Small intestine (tissue), 16 donors: ENCODE results near the gene SLC29A4. TPM values are rescaled to one million over a fixed set of nuclear protein-coding genes. Genes with fewer than 3 reads are reported as not detected.
"Not testable (repeated sequence)": the region's sequence is repeated elsewhere in the genome, so short reads cannot be mapped to it uniquely, and the experiment has no call there.

Source experiments
- DNase-seq, 2 donors: peaks; one replicate each; pipeline versions ENCODE4 v3.0.0 to v3.0.0-alpha.2; 2013
- FAIRE-seq: peaks from 2 replicates; lab custom pipeline; 2012; peaks lifted over from hg19 to GRCh38; lab: Jason Lieb, UNC
- H3K27ac ChIP-seq, 3 donors: one replicate each; pipeline ENCODE4 v1.5.1; 2013; ENCODE audit warnings: low read length in 2 of 3, mild to moderate bottlenecking in 2 of 3, control low read depth in 1 of 3, inconsistent platforms in 1 of 3, low read depth in 1 of 3, moderate library complexity in 1 of 3
- H3K27me3 ChIP-seq, 3 donors: one replicate each; pipeline ENCODE4 v1.6.1; 2013; ENCODE audit warnings: low read length in 3 of 3, inconsistent platforms in 1 of 3; ENCODE audit not compliant: control insufficient read depth in 3 of 3, insufficient read depth in 3 of 3
- H3K36me3 ChIP-seq, 3 donors: one replicate each; pipeline ENCODE4 v1.6.1; 2013; ENCODE audit warnings: low read length in 3 of 3, inconsistent platforms in 1 of 3, low read depth in 1 of 3, mild to moderate bottlenecking in 1 of 3, moderate library complexity in 1 of 3; ENCODE audit not compliant: control insufficient read depth in 3 of 3, insufficient read depth in 2 of 3
- H3K4me1 ChIP-seq, 3 donors: one replicate each; pipeline ENCODE4 v1.6.1; 2013; ENCODE audit warnings: low read length in 2 of 3, inconsistent platforms in 1 of 3, low read depth in 1 of 3, mild to moderate bottlenecking in 1 of 3, moderate library complexity in 1 of 3; ENCODE audit not compliant: control insufficient read depth in 3 of 3, insufficient read depth in 2 of 3
- H3K4me3 ChIP-seq, 3 donors: one replicate each; pipeline ENCODE4 v1.5.1; 2013; ENCODE audit warnings: low read length in 3 of 3, control low read depth in 1 of 3, inconsistent platforms in 1 of 3, low read depth in 1 of 3, mild to moderate bottlenecking in 1 of 3, moderate library complexity in 1 of 3
- H3K9me3 ChIP-seq, 2 donors: one replicate each; pipeline ENCODE4 v1.6.1; 2013; ENCODE audit warnings: low read depth in 1 of 2, low read length in 1 of 2; ENCODE audit not compliant: control insufficient read depth in 2 of 2, insufficient read depth in 1 of 2
- WGBS, 3 donors: extraction: QIAGEN DNeasy Blood & Tissue Kit; methylation state at CpG; one replicate each; pipeline ENCODE4 v1.1.7; 2013; 5-methylcytosine and 5-hydroxymethylcytosine counted together
- long read RNA-seq, 10 donors: transcript quantifications; one replicate each; lab custom pipeline, GENCODE V29; 2026
- polyA plus RNA-seq, 4 donors: library from polyadenylated mRNA; stranded (reverse) in 3 of 4; unstranded in 1 of 4; fragments of 200-250 nt in 3 of 4; fragments of 120-200 nt in 1 of 4; gene quantifications; one replicate each; pipeline versions ENCODE4 v1.2.1 to v1.2.3, GENCODE V29; 2013
- donor health status: healthy with polysubstance abuse.
- donor health status: control.
- donor health status: control.
- donor health status: Bipolar disorder and iron deficiency.
- donor health status: healthy.

SLC29A4 gene
- polyA plus RNA-seq = 10 to 100 TPM in 1 of 4 donors, 1 to 10 TPM in 3; 1.1 to 29.3 (median 3.2) TPM
- long read RNA-seq, donor 1, full-length matches to known transcripts = 6 of 15 reads
- long read RNA-seq, donor 1, partial matches to known transcripts = 9 of 15 reads
- long read RNA-seq, donor 1, other reads (novel, unspliced or antisense) = 0 of 15 reads
- long read RNA-seq, donor 2 = 0 reads
- long read RNA-seq, donor 3, partial matches to known transcripts = 5 of 5 reads
- long read RNA-seq, donor 3, other reads (novel, unspliced or antisense) = 0 of 5 reads
- long read RNA-seq, donor 4 = 0 reads
- long read RNA-seq, donor 5, full-length matches to known transcripts = 1 of 1 reads
- long read RNA-seq, donor 5, partial matches to known transcripts = 0 of 1 reads
- long read RNA-seq, donor 5, other reads (novel, unspliced or antisense) = 0 of 1 reads
- long read RNA-seq, donor 6 = 0 reads
- long read RNA-seq, donor 7 = 0 reads
- long read RNA-seq, donor 8, full-length matches to known transcripts = 1 of 1 reads
- long read RNA-seq, donor 8, partial matches to known transcripts = 0 of 1 reads
- long read RNA-seq, donor 8, other reads (novel, unspliced or antisense) = 0 of 1 reads
- long read RNA-seq, donor 9 = 0 reads
- long read RNA-seq, donor 10, full-length matches to known transcripts = 4 of 12 reads
- long read RNA-seq, donor 10, partial matches to known transcripts = 8 of 12 reads
- long read RNA-seq, donor 10, other reads (novel, unspliced or antisense) = 0 of 12 reads

- Histone ChIP-seq H3K4me3 (peak within 1 kb of the TSS in 2 of 3 donors; percentile 33 to 47), H3K4me1 (peaks cover 0 to 16% (median 0%) of the 10 kb centered on the region in 3 donors), H3K36me3 (peaks cover 0 to 2% (median 0%) of the 10 kb centered on the region in 3 donors), H3K27me3 (no peaks in the 10 kb centered on the region), H3K9me3 (no peaks in the 10 kb centered on the region), H3K27ac (no peak within 1 kb of the TSS)
- 0 to 2% (median 0%) methylated on average over 10 to 69 of the region's 69 CpGs for WGBS, 3 donors
- DNase-seq (peak; percentile 47 to 56), FAIRE-seq (no peak)
These were observed at the start of gene SLC29A4 for GRCh38 chr7:5282543-5283316. Gene SLC29A4, plus strand, starts transcription at chr7:5282943. Its CDS starts 4,874 bp downstream, at chr7:5287817.

- WGBS, 3 donors = 53 to 66% (median 61%) methylated on average over 26 of the region's 26 CpGs
- Histone ChIP-seq H3K9me3 (no peaks in the 10 kb centered on the region), H3K36me3 (peaks cover 4 to 31% (median 6%) of the 10 kb centered on the region in 3 donors), H3K27me3 (no peaks in the 10 kb centered on the region), H3K4me3 (no peak overlapping the region), H3K27ac (no peak overlapping the region), H3K4me1 (peaks cover 0 to 2% (median 0%) of the 10 kb centered on the region in 3 donors)
- FAIRE-seq (no peak), DNase-seq (peak in 1 of 2 donors; percentile 22)
These were observed 47.6 kb upstream of the SLC29A4 start for GRCh38 chr7:5234852-5235831.

- Histone ChIP-seq H3K27ac (peak overlapping the region in 1 of 3 donors; percentile 48), H3K27me3 (no peaks in the 10 kb centered on the region), H3K4me3 (no peak overlapping the region), H3K36me3 (peaks cover 0 to 12% (median 0%) of the 10 kb centered on the region in 3 donors), H3K4me1 (peaks cover 0 to 2% (median 0%) of the 10 kb centered on the region in 3 donors), H3K9me3 (no peaks in the 10 kb centered on the region)
- no peak for DNase-seq
- 39 to 82% (median 62%) methylated on average over 21 of the region's 21 CpGs for WGBS, 3 donors
- no peak for FAIRE-seq
These were observed 45.5 kb upstream of the SLC29A4 start for GRCh38 chr7:5237286-5237685.

GRCh38 chr7:5238500-5238899 is 44.2 kb upstream of the SLC29A4 start:
- Histone ChIP-seq H3K27me3 (no peaks in the 10 kb centered on the region), H3K4me1 (peaks cover 0 to 2% (median 0%) of the 10 kb centered on the region in 3 donors), H3K4me3 (no peak overlapping the region), H3K27ac (no peak overlapping the region), H3K36me3 (peaks cover 0 to 2% (median 0%) of the 10 kb centered on the region in 3 donors), H3K9me3 (no peaks in the 10 kb centered on the region)
- FAIRE-seq (no peak), DNase-seq (peak; percentile 24 to 33)
- WGBS, 3 donors = 31 to 69% (median 37%) methylated on average over 19 of the region's 19 CpGs

GRCh38 chr7:5243261-5243660 is 39.5 kb upstream of the SLC29A4 start:
- peaks cover 0 to 7% of the 10 kb centered on the region in 2 donors for H3K9me3 ChIP-seq
- H3K27me3 ChIP-seq = no peaks in the 10 kb centered on the region
- no peak overlapping the region for H3K4me3 ChIP-seq
- no peak for FAIRE-seq
- H3K36me3 ChIP-seq = no peaks in the 10 kb centered on the region
- no peak overlapping the region for H3K27ac ChIP-seq
- WGBS, 3 donors = 85 to 91% (median 87%) methylated on average over 12 of the region's 12 CpGs
- no peak for DNase-seq
- peaks cover 0 to 4% (median 0%) of the 10 kb centered on the region in 3 donors for H3K4me1 ChIP-seq

- Histone ChIP-seq H3K27ac (peak overlapping the region in 2 of 3 donors; percentile 49 to 72), H3K36me3 (no peaks in the 10 kb centered on the region), H3K9me3 (peaks cover 0 to 7% of the 10 kb centered on the region in 2 donors), H3K27me3 (no peaks in the 10 kb centered on the region), H3K4me1 (peaks cover 0 to 8% (median 0%) of the 10 kb centered on the region in 3 donors), H3K4me3 (no peak overlapping the region)
- FAIRE-seq (no peak), DNase-seq (peak in 1 of 2 donors; percentile 56)
- WGBS, 3 donors = 54 to 80% (median 67%) methylated on average over 21 to 31 of the region's 31 CpGs
These were observed 34.4 kb upstream of the SLC29A4 start for GRCh38 chr7:5248201-5248885.

GRCh38 chr7:5250787-5251186 is 32.0 kb upstream of the SLC29A4 start:
- not testable (repeated sequence) for H3K36me3 ChIP-seq, H3K4me1 ChIP-seq, H3K27ac ChIP-seq, FAIRE-seq, H3K9me3 ChIP-seq, H3K4me3 ChIP-seq, H3K27me3 ChIP-seq, DNase-seq
- WGBS, 3 donors = 82 to 86% (median 84%) methylated on average over 8 of the region's 8 CpGs
